ENCODE results near the gene ONECUT3.

Gene ONECUT3

DNA sequence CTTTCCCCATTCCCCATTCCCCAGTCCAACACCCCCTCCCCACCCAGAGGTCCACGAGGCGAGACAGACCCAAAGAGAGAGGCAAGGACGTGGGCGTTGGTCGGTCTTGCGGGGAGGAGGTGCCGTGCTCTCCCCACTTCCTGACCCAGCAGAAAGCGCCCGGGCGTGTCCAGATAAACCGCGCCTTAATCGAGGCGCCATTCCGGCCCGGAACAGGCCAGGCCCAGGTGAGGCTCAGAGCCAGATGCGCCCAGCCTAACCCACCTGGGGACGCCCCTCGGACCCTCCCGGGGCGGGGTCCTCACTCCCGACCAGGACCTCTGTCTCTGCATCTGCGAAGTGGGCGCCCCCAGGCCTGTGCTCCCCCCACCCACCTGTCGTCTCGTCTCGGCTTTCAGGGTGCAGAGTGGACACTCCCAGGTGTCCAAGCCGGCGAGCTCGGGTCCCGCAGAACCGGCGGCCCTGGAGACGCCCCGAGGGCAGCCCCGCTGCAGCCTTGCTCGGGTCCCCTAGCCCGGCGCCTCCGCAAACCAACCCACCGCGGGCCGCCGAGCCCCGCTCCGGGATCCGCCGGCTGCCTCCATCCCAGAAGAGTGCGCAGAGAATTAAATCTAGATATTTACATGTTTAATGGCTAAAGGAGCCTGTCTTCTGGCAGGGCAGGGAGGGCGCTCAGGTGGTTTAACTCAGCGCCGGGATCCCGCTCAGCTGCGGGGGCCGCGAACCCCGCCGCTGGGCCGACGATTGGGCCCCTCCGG lies 5.0 kb upstream of the ONECUT3 start:
- Mint-ChIP-seq H3K27ac (no peak overlapping the region), H3K4me3 (peak overlapping the region; percentile 28 to 66), H3K9me3 (no peaks in the 10 kb centered on the region), H3K27me3 (peaks cover 90% of the 10 kb centered on the region), H3K4me1 (peaks cover 53% of the 10 kb centered on the region)
- no peak for ATAC-seq
- no peak for DNase-seq

DNA sequence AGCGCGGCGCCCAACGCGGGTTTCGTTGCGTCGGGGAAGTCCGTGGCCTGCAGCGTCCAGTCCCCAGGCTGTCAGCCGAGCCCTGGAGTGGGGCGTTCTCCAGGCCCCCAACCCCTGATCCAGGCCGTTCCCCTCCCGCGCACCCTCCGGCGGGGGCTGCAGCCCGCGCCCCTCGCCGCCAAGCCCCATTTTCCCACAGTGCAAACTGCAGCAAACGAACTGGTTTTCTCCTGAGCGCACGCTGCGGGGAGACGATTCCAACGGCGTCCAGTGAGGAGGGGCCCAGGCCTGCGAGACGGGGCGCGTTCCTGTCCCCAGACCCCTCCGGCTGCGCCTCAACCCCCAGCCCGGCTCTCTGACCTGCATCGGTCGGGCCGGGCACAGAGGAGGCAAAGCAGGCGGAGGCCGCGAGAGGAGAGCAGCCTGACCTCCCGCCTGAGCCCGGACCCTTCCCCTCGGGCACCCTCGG lies 4.4 kb upstream of the ONECUT3 start:
- ATAC-seq (no peak), DNase-seq (no peak)
- peaks cover 53% of the 10 kb centered on the region for H3K4me1 Mint-ChIP-seq
- peaks cover 85% of the 10 kb centered on the region for H3K27me3 Mint-ChIP-seq
- H3K9me3 Mint-ChIP-seq: no peaks in the 10 kb centered on the region
- peak overlapping the region in 1 of 2 donors; percentile 5 for H3K4me3 Mint-ChIP-seq
- no peak overlapping the region for H3K27ac Mint-ChIP-seq

DNA sequence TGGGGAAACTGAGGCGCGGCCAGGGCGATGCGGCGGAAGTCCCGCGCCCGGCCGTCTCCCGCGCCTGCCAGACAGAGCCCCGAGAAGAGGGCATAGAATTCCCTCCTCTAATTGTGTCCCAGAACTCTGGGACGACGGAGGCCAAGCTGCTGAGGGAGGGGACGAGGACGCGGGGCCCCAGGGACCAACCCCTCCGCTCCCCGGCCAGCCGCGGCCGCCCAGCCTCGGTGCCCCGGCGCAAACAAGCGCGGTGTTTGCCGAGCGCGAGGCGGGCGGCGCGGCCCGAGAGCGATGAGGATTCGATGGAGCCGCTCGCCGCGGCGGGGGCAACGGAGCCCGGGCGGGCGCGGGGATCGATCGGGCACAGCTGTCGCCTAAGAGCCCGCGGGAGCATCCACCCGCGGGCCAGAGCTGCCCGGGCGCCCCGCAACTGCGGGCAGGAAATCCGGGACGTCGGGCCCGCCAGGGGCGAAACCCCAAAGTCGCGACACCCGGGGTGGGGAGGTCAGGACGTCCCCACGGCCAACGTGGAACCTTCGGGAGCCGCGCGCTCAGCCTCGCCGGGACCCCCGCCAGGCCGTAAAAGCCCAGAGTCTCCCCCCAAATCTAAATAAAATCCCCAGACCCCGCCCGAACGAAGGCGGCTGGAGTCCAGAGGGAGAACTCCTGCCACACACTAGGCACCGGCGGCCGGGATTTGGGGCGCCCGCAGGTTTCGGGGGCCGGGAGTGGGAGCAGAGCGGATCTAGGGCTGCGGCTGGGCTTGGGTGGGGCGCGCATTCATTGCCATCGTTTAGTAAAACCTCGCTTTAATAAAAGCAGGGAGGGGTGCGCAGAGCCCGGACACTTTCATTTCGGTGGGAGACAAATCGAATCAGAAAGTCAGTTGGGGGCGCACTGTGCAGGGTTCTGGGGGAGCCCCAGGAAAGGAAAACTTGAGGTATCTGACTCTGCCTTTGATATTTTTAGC lies 3.6 kb upstream of the ONECUT3 start:
- ATAC-seq (no peak), DNase-seq (no peak)
- Mint-ChIP-seq H3K4me1 (peaks cover 53% of the 10 kb centered on the region), H3K9me3 (no peaks in the 10 kb centered on the region), H3K4me3 (peak overlapping the region in 1 of 2 donors; percentile 5), H3K27ac (no peak overlapping the region), H3K27me3 (peaks cover 83% of the 10 kb centered on the region)

DNA sequence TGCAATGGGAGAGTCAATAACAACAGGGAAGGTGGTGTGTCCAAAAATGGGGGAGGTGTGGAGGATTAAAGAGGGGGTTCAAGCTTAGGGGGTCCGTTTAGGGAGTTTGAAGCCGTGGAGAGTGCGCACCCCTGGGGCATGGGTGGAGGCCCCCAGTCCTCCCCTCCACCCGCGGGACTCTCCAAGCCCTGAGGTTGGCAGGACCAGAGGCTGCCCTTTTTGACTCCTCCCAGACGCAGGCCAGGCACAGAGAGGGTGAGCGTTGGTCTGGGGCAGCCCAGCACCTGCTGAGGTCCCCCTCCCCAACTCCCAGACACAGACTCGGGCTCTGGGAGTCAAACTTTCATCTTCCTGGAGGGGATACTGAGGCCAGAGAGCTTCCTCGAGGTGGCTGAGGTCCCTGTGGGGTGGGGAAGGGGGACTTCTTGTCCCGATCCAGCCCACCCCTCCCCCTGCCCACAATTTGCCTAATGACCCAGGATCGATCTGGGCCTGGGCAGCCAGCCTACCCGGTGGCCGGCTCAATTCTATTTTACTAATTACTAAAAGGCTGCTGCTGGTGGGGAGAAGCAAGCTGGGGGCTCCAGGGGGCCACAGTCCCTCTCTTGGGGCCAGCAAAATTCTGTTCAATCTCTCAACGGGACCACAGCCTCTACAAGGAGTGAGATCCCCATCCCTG lies 2.8 kb upstream of the ONECUT3 start:
- H3K27ac Mint-ChIP-seq: no peak overlapping the region
- H3K9me3 Mint-ChIP-seq: no peaks in the 10 kb centered on the region
- peaks cover 83% of the 10 kb centered on the region for H3K27me3 Mint-ChIP-seq
- DNase-seq (no peak), ATAC-seq (no peak)
- peaks cover 54% of the 10 kb centered on the region for H3K4me1 Mint-ChIP-seq
- no peak overlapping the region for H3K4me3 Mint-ChIP-seq

DNA sequence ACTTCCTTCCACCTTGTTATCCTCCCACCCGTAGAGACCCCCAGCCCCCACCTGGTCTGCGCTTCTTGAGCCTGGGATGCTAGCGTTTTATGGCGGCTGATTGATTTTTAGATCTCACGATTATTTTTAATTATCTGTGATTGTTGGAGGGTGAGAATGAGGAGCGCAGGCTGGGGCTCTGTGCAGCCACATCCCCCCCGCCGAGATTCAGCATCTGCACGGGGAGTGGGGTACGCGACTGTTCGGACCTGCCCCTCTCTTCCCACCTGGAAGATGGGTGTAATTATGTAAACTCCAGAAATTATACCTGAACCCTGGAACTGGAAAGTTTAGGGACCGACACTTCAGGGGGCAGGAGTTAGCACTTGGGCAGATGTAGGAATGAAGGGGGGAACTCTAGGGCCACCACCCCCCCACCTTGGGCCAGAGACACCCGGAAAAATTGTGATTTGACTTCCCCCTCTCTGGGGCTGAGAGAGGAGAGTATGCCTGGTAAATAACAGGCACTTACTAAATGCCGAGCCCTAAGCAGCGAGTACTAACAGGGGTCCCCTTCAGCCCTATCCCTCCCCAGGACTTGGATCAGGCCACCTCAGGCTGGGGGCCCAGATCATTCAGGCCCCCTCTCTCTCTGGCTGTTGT lies 1.8 kb upstream of the ONECUT3 start:
- no peak overlapping the region for H3K4me3 Mint-ChIP-seq
- ATAC-seq (no peak), DNase-seq (no peak)
- peaks cover 83% of the 10 kb centered on the region for H3K27me3 Mint-ChIP-seq
- no peak overlapping the region for H3K27ac Mint-ChIP-seq
- peaks cover 53% of the 10 kb centered on the region for H3K4me1 Mint-ChIP-seq
- H3K9me3 Mint-ChIP-seq: no peaks in the 10 kb centered on the region

DNA sequence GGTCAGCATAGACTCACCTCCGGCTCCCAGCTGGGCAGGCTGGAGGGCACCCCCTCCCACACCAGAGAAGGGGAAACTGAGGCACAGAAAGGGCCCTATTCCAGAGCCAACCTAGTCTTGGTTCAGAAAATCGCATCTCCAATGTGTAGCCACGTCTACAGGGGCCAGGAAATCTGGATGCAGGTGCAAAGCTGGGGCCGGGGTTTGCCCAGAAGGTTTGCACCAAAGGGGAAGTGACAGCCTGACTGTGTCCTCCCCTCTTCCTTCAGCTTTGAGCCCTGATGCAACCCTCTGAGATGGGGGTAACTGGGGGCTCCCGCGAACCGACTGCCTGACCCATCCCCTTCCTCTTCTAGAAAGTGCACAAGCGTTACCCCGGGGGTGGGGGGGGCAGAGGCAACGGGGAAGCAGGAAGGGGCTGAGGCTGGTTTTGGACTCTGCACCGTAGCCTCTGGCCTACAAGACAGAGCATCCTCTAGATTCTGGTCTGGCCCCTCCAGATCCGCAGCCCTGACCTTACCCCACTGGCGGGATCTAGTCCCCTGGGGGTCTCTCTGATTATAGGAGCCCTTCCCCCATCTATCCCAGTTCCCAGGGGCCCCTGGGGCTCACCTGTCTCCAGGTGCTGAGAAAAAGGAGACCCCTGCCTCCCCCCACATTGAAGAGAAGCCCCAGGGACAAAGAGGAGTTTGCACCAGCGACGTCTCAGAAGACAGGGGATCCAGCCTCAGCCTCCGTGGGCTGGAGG lies 1.1 kb upstream of the ONECUT3 start:
- Mint-ChIP-seq H3K27ac (no peak overlapping the region), H3K9me3 (no peaks in the 10 kb centered on the region), H3K27me3 (peaks cover 83% of the 10 kb centered on the region), H3K4me1 (peaks cover 53% of the 10 kb centered on the region), H3K4me3 (no peak overlapping the region)
- ATAC-seq (no peak), DNase-seq (no peak)

DNA sequence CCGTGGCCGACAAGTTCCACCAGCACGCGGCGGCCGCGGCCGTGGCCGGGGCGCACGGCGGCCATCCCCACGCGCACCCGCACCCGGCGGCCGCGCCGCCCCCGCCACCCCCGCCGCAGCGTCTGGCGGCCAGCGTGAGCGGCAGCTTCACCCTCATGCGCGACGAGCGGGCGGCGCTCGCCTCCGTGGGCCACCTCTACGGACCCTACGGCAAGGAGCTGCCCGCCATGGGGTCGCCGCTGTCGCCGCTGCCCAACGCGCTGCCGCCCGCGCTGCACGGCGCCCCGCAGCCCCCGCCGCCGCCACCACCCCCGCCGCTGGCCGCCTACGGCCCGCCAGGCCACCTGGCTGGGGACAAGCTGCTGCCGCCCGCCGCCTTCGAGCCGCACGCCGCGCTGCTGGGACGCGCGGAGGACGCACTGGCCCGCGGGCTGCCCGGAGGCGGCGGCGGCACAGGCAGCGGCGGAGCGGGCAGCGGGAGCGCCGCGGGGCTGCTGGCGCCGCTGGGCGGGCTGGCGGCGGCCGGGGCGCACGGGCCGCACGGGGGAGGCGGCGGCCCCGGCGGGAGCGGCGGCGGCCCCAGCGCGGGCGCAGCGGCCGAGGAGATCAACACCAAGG lies 821 bp downstream of the ONECUT3 start:
- ATAC-seq (no peak), DNase-seq (no peak)
- Mint-ChIP-seq H3K4me3 (no peak overlapping the region), H3K27me3 (peaks cover 84% of the 10 kb centered on the region), H3K4me1 (peaks cover 42% of the 10 kb centered on the region), H3K9me3 (no peaks in the 10 kb centered on the region), H3K27ac (no peak overlapping the region)

DNA sequence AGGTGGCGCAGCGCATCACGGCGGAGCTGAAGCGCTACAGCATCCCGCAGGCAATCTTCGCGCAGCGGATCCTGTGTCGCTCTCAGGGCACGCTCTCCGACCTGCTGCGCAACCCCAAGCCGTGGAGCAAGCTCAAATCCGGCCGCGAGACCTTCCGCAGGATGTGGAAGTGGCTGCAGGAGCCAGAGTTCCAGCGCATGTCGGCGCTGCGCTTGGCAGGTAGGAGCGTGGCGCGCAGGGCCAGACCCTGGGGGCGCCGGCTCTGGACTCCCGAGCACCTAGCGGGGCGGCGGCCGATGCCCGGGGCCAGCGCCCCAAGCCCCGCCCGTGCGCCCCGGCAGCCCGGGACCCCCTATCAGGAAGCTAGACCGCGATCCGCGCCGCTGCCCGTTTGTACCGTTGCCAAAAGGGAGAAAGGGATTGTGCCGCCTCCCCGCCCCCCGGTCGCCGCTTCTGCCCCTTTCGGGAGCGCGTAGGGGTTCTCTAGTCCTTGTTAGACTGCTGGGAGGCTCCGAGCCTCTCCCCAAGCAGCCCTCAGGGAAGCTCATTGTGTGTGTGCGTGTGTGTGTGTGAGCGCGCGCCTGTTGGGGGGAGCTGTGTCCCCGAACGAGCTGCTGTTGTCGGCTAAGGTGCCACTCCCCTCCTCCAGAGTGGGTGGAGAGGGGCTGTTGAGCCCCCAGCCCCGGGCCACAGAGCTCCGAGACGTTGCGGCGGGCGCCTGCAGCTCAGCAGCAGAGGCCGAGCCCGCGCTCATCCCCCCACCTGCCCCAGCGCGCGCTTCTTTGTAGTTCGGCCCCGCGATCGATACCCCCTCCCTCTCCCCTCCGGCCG lies 1.5 kb downstream of the ONECUT3 start:
- Mint-ChIP-seq H3K4me1 (peaks cover 40% of the 10 kb centered on the region), H3K9me3 (no peaks in the 10 kb centered on the region), H3K27ac (no peak overlapping the region), H3K27me3 (peaks cover 89% of the 10 kb centered on the region), H3K4me3 (no peak overlapping the region)
- DNase-seq (peak in 1 of 2 donors; percentile 27), ATAC-seq (no peak)

DNA sequence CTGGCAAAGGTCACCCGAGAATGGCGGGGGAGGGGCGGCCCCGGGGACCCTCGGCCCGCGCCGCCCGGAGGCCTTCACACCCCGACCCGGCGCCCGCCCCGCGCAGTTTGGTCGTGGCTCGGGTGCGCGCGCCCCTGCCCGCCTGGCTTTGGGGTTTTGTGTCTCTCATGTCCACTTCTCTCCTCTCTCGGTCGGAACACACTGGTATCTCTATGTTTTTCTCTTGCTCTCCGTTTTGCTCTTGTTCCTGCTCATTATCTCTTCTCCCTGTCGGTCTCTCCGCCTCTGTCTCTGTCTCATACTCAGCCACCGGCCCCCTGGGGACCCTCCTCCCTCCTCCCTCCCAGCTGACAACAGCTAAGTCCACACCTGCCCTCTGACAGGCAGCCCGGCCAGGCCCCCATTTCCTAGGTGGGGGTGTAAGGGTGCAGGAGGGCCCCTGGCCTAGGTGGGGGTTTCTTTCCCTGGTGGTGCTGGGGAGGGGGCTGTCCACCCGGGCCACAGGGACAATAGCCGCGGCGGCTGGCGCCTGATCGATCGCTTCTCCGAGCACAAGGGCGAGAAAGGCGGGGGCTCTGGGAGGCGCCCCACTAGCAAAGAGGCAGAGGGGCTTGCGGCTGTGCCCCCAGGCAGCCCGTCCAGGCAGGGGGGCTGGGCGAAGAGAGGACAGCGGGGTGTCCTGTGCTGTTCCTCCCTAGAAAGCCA lies 2.3 kb downstream of the ONECUT3 start:
- H3K4me3 Mint-ChIP-seq: peak overlapping the region in 1 of 2 donors; percentile 3
- ATAC-seq (no peak), DNase-seq (no peak)
- H3K27ac Mint-ChIP-seq: no peak overlapping the region
- no peaks in the 10 kb centered on the region for H3K9me3 Mint-ChIP-seq
- peaks cover 33% of the 10 kb centered on the region for H3K4me1 Mint-ChIP-seq
- peaks cover 89% of the 10 kb centered on the region for H3K27me3 Mint-ChIP-seq

DNA sequence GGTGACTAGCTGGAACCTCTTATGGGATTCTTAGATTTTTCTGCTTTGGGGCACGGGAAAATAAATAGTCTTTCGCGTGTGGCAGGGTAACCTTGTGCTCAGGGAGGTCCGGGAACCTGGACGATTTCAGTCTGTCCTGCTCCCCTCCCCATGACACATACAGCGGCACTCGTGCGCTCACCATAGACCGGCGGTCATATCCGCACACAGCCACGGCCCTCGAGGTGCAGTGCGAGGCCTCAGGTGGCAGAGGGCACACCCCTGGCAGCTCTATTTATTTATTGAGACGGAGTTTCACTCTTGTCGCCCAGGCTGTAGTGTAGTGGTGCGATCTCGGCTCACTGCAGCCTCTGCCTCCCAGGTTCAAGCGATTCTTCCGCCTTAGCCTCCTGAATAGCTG lies 3.0 kb downstream of the ONECUT3 start:
- peaks cover 26% of the 10 kb centered on the region for H3K4me1 Mint-ChIP-seq
- no peak overlapping the region for H3K4me3 Mint-ChIP-seq
- H3K9me3 Mint-ChIP-seq: no peaks in the 10 kb centered on the region
- DNase-seq (no peak), ATAC-seq (no peak)
- peaks cover 89% of the 10 kb centered on the region for H3K27me3 Mint-ChIP-seq
- no peak overlapping the region for H3K27ac Mint-ChIP-seq

DNA sequence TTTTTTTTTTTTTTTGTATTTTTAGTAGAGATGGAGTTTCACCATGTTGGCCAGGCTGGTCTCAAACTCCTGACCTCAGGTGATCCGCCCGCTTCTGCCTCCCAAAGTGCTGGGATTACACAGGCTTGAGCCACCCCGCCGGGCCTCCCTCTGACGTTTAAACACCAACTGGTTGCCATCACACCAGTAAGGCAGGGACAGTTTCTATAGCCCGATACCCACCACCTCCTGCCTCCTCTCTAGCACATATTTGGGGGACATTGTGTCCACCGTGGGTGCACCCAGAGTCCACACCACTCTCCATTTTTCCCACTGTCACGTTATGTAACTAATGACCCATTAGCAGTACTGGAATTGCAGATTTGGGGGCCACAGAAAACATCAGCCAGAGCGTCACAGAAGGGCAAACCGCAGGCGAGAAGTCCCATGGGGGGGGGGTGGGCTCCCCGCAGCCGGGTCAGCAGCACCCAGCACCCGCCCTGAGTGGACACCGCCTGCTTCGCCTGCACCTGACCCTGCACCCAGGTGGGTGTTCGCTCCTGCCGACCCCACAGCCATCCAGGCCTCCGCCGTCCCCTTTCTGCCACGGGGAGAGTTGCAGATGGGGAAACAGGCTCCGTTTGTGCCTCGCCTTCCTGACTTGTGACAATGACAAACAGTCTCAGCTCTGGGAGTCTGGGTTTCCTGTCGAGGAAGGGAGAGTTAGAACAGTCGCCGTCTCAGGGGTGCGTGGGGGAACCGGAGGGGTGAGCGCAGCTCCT lies 3.6 kb downstream of the ONECUT3 start:
- no peaks in the 10 kb centered on the region for H3K9me3 Mint-ChIP-seq
- no peak overlapping the region for H3K27ac Mint-ChIP-seq
- ATAC-seq: no peak
- peaks cover 23% of the 10 kb centered on the region for H3K4me1 Mint-ChIP-seq
- peaks cover 89% of the 10 kb centered on the region for H3K27me3 Mint-ChIP-seq
- no peak for DNase-seq
- H3K4me3 Mint-ChIP-seq: peak overlapping the region in 1 of 2 donors; percentile 39

DNA sequence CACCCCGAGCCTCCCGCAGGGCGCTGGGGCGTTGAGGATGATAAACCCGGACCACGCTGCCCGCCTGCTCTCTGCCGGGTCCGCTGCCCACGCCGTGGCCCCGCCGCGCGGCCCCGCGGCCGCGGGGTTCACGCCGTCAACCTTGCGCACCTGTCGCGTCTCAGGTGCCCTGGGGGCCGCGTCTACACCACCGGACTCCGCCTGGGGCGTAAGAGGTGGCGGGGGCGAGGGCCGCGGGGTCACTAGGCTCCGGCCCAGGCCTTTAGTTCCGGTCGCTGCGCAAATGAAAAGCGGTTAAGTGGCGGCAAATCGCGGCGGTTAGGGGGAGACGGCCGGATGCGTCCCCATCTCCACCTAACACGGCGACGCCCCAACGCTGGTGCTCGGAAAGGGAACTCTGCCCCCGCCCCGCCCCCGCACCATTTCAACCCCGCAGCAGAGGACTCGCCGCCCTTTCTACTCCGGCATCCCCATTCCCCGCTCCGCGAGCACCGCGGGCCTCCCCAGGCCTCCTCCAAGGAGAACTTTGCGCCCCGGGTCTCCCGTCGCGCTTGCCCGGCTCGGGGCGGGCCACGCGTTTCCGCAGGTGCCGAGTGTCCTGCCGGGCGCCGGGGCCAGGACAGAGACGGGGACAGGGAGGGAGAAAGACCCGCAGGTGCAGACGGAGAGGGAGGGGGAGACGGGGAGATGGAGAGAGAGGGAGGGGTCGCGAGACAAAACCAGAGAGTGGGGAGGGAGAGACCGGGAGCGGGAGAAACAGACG lies 4.3 kb downstream of the ONECUT3 start:
- no peak for DNase-seq
- H3K4me1 Mint-ChIP-seq: peaks cover 20% of the 10 kb centered on the region
- H3K27me3 Mint-ChIP-seq: peaks cover 89% of the 10 kb centered on the region
- H3K9me3 Mint-ChIP-seq: no peaks in the 10 kb centered on the region
- H3K27ac Mint-ChIP-seq: peak overlapping the region in 1 of 2 donors; percentile 48
- no peak for ATAC-seq
- peak overlapping the region in 1 of 2 donors; percentile 39 for H3K4me3 Mint-ChIP-seq

All from stimulated activated naive CD8-positive, alpha-beta T cell treated with anti-CD3 and anti-CD28 coated beads, Interleukin-15, amount 100 ng/mL, for 72 hours (primary cell).